GM13977 (cell line): ENCODE results near the gene VPS9D1.

Experiments
- DNase-seq: peaks from one replicate; pipeline ENCODE4 v3.0.0; 2012; ENCODE audit warnings: low spot score
- in situ Hi-C: fragments of 300-500 bp; cut with MboI; formaldehyde crosslinking; loops from one replicate; pipeline ENCODE4 v1.12.0; 2022; ENCODE audit warnings: low sequenced_read_pairs, low pct_unique_long_range_greater_than_20kb, mixed read lengths, inconsistent platforms; ENCODE audit not compliant: unreplicated experiment
- TF ChIP-seq, protein P1 (sequence below): IDR thresholded peaks from 2 replicates; pipeline ENCODE4 v1.5.1; 2012; ENCODE audit warnings: mild to moderate bottlenecking, control low read depth; ENCODE audit not compliant: insufficient read depth; ENCODE audit errors: extremely low read depth, missing control alignments

VPS9D1 gene

DNA sequence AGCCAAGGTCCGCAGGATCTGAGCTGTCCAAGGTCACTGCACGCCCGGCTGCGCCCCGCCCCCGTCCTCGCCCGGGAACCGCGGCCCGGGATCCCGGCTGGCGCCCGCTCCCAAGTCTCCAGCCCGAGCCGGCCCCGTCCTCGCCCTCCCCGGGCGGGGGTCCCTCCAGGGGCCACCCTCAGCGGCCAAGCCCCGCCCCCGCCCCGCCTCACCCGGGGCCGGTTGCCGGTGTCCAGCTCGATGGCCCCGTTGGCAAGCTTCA, 216 bp downstream of the VPS9D1 start:
- DNase-seq: no peak

DNA sequence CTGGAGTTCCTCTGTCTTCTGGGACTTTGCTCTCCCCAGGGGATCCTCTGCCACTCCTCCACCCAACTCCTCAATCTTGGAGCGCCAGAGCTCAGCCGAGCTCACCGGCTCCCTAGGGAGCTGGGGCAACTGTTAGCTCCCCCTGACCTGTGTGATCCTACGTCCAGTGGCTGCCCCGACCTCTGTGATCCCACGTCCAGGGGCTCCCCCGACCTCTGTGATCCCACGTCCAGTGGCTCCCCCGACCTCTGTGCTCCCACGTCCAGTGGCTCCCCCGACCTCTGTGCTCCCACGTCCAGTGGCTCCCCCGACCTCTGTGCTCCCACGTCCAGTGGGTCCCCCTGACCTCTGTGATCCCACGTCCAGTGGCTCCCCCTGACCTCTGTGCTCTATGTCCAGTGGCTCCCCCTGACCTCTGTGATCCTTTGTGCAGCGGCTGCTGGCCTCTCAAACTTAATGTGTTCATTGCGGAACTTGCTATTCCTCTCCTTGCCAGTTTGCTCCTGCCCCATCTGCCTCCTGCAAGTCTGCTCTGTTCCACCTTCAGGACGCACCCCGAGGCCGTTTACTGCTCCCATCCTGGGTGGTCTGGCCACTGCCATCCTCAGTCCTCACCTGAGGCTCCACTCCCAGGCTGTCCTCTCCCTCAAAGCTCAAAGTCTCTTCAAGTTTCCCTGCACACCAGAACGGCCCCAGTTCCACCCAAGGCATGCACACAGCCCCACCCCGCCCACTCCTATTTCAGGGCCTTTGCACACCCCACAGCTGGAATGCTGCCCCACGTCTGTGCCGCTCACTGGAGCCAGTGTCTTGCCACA, 2.8 kb downstream of the VPS9D1 start:
- no peak for DNase-seq
- in situ Hi-C loops: loop anchor here (10.0 kb wide), 1 partner anchor 147 kb away; no protein-coding TSS in a partner anchor
- TF ChIP-seq, protein P1, sequence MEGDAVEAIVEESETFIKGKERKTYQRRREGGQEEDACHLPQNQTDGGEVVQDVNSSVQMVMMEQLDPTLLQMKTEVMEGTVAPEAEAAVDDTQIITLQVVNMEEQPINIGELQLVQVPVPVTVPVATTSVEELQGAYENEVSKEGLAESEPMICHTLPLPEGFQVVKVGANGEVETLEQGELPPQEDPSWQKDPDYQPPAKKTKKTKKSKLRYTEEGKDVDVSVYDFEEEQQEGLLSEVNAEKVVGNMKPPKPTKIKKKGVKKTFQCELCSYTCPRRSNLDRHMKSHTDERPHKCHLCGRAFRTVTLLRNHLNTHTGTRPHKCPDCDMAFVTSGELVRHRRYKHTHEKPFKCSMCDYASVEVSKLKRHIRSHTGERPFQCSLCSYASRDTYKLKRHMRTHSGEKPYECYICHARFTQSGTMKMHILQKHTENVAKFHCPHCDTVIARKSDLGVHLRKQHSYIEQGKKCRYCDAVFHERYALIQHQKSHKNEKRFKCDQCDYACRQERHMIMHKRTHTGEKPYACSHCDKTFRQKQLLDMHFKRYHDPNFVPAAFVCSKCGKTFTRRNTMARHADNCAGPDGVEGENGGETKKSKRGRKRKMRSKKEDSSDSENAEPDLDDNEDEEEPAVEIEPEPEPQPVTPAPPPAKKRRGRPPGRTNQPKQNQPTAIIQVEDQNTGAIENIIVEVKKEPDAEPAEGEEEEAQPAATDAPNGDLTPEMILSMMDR: no peak

More for the DNA sequence above, 216 bp downstream of the VPS9D1 start:
- in situ Hi-C loops: no loop called here
- TF ChIP-seq, protein P1: no peak

DNA sequence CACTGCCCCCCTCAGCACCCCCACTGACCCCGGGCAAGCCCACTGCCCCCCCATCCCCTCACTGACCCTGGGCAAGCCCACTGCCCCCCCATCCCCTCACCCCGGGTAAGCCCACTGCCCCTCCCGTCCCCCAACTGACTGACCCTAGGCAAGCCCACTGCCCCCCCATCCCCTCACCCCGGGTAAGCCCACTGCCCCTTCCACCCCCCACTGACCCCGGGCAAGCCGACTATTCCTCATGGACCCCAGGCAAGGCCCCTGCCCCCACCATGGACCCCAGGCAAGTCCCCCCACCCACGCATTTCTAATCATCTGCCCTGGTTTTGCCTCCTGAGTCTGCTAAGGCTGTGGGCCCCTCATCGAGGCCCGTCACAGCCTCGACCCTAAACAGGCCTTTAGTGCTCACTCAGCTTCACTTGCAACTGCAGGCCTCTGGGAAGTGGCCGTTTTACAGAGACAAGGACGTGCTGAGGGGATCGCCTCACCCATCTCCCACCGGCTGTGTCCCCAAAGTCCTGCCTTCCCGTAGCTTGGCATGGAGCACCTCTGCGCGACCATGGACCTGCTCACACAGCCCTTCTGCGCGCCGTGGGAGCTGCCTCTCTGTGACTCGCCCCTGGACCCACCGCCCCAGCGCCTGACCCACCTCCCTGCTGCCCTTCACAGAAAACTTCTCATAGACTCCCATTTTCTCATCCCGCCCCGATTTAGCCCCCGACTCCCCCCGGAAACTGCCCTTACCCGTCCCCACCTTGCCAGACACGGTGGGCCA, 3.6 kb downstream of the VPS9D1 start:
- no peak for DNase-seq
- in situ Hi-C loops: loop anchor here (10.0 kb wide), 1 partner anchor 148 kb away; no protein-coding TSS in a partner anchor
- TF ChIP-seq, protein P1: no peak

DNA sequence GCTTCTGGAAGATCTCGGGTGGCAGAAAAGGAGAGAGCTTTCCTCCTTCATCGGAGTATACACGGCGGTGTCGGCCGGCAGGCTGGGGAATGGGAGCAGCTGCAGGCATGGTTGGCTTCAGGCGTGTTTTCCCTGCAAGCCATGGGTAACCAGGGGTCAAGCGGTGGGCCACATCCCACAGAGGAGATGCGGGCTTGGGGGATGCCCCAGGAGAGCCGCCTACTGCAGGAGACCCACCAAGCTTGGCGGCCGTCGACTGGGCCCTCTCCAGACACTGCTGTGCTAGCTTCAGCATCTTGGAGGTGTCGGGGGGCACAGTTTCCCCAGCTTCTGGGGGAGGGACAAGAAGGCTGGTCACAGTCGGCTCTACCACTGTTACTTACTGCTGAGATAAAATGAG, 4.2 kb downstream of the VPS9D1 start:
- no peak for DNase-seq
- TF ChIP-seq, protein P1: no peak
- in situ Hi-C loops: loop anchor here (10.0 kb wide), 1 partner anchor 148 kb away; no protein-coding TSS in a partner anchor

DNA sequence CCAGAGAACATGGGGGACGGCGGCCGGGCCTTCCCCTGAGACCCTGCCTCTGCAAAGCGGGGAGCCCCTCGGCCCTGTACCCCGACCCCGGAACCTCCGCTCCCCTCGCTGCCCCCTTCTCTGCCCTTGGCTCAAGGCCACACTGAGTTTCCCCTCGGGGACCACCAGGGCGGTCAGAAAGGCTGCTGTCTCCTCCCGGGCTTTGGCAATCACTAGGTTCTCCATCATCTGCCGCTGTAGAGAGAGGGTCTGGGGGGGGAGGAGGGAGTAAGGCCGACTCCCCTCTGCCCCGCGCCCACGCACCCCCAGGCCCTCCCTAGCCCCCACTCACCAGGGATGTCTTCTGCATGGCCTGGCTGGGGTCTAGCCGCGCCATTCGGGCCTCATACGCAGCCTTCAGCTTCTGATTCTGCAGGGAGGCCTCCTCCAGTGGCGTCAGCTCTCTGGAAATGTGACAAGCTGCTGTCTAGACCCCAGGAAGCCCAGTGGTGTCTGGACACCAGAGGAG, 8.4 kb downstream of the VPS9D1 start:
- in situ Hi-C loops: loop anchor here (10.0 kb wide), 1 partner anchor 152 kb away; no protein-coding TSS in a partner anchor
- peak; percentile 36 for DNase-seq
- TF ChIP-seq, protein P1: no peak

DNA sequence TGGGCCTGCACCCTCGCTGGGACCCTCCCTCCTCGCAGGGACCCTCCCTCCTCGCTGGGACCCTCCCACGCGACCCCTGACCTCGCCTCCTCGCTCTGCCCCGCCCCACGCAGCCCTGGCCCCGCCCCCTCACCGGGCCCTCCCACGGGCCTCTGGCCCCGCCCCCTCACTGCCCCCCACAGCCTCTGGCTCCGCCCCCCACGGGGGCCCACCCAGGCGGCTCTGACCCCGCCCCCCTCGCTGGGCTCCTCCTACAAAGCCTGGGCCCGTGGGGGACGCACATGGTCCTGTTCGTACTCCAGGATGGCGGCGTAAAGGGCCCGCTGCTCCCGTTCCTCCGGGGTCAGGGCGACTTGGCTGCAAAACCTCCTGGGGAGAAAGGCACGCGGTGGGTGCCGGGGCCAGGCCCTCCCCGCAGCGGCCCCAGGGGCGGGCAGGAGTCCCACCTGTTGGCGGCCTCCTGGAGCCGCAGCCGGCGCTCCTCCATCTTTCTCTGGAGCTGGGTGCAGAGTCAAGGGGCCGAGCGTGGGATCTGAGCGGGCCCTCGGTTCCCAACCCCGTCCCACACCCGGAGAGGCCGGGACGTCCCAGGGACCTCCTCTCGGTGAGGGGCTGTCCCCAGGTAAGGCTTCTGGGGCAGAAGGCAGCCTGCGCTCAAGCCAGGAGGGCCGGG, 9.0 kb downstream of the VPS9D1 start:
- TF ChIP-seq, protein P1: no peak
- peak; percentile 99 for DNase-seq
- in situ Hi-C loops: loop anchor here (10.0 kb wide), 1 partner anchor 153 kb away; no protein-coding TSS in a partner anchor
